NCI-H526 (cell line): ENCODE results near the gene INTS15.
"Not testable (repeated sequence)": the region's sequence is repeated elsewhere in the genome, so short reads cannot be mapped to it uniquely, and the experiment has no call there.

ENCODE experiments used
- DNase-seq, 2 experiments: peaks; one replicate each; lab custom pipeline; 2025; lab: John Stamatoyannopoulos, UW

INTS15 gene

GRCh38 chr7:6589829-6590644 lies at the start of gene INTS15:
Gene INTS15, plus strand, starts transcription at chr7:6590021. Its CDS starts 263 bp downstream, at chr7:6590284.
- peak; percentile 35 to 88 for DNase-seq

- DNase-seq, result no peak
These were observed 47.5 kb upstream of the INTS15 start for GRCh38 chr7:6542368-6542767.

- DNase-seq, result no peak
These were observed 44.3 kb upstream of the INTS15 start for GRCh38 chr7:6545398-6546126.

GRCh38 chr7:6546498-6547251 lies 43.1 kb upstream of the INTS15 start:
- DNase-seq, result peak; percentile 22 to 55

- no peak for DNase-seq
These were observed 42.4 kb upstream of the INTS15 start for GRCh38 chr7:6547400-6547799.

- DNase-seq, result no peak
These were observed 38.8 kb upstream of the INTS15 start, which contains the start of gene GRID2IP for GRCh38 chr7:6551016-6551511. Gene GRID2IP, minus strand, starts transcription at chr7:6551461. Its CDS starts 25 bp downstream, at chr7:6551436.

- DNase-seq, result no peak
These were observed 36.3 kb upstream of the INTS15 start for GRCh38 chr7:6553448-6554044.

DNA sequence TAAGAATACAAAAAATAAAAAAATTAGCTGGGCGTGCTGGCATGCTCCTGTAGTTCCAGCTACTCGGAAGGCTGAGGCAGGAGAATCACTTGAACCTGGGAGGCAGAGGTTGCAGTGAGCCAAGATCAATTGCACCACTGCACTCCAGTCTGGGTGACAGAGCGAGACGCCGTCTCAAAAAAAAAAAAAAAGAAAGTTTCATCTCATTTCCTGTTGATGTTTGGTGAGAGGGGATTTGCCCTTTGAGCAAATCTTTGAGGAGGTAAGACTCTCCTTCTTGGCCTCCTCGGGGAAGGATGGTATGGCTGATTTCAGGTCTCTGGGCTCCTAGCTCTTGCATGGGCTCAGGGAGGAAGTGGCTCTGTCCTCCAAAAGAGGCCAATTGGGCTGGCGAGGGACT lies 35.0 kb upstream of the INTS15 start:
- no peak for DNase-seq

DNA sequence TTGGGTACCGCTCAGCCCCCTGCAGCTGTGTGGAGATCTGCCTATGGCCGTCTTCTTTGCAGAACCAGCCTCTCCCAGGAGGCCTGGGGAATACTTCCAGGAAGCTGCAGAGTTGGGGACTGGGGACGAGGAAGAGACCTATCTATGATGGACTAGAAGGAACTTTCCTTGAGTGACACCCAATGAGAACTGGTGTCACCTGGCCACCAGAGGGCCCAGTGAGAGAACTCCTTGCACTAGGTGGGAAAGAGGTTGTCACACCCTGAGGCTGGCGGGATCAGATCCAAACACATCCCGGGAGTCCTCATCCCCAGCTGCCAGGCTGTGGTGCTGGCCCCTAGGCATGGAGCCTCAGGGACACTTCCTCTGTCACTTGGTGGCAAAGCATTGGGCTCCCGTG lies 33.6 kb upstream of the INTS15 start:
- DNase-seq, result peak in 1 of 2 experiments; percentile 40

DNA sequence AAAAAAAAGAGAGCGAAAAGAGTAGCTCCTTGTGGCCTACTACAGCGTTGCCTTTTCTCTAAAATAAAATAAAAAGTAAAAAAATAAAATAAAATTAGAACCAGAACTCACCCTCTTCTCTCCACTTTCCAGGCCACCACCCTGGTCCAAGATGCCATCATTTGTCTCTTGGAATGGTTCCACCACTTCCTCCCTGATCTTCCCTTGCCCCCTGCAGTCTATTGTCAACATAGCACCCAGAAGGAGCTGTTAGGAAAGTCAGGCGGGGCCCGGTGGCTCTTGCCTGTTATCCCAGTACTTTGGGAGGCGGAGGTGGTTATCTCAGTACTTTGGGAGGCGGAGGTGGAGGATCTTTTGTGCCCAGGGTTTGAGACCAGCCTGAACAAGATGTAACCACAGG lies 31.0 kb upstream of the INTS15 start:
- DNase-seq, result peak; percentile 52 to 78

GRCh38 chr7:6559896-6560295 lies 29.9 kb upstream of the INTS15 start:
- no peak for DNase-seq

DNA sequence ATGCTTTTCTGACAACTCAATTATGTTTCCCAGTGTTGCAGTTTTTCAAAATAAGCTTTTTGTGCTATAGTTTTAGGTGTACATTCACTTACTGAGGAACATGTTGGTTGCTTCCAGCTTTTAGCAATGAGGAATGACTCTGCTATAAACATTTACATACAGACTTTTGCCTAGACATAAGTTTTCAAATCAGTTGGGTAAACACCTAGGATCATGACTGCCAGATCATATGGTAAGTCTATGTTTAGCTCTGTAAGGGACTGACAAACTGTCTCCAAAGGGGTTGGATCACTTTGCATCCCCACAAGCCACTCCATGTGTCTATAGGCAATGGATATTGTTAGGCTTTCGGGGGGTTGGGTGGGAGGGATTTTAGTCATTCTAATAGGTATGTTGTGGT lies 27.7 kb upstream of the INTS15 start:
- DNase-seq, result no peak

DNA sequence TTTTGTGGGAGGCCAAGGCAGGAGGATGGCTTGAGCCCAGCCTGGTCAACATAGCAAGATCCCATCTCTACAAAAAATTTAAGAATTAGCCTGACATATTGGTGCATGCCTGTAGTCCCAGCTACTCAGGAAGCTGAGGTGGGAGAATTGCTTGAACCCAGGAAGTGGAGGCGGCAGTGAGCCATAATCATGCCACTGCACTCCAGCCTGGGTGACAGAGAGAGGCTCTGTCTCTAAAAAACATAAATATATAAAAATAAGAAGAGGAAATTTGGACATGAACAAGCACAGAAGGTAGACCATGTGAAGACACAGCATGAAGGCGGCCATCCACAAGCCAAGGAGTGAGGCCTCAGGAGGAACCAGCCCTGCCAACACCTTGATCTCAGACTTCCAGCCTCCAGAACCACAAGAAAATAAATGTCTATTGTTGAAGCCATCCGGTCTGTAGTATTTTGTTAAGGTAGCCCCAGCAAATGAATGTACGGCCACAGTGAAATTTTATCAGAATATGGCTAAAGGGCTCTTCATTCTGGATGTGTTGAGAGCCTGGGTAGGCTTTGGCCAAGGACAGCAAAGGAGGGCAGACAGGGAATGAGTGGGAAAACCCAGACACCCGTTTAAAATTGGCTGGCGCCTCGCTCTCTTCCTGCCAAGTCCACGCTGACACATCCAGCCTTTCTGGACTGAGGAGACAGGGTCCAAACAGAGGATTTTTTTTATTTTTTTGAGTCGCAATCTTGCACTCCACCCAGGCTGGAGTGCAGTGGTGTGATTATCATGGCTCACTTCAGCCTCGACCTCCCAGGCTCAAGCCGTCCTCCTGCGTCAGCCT lies 25.7 kb upstream of the INTS15 start:
- no peak for DNase-seq

DNA sequence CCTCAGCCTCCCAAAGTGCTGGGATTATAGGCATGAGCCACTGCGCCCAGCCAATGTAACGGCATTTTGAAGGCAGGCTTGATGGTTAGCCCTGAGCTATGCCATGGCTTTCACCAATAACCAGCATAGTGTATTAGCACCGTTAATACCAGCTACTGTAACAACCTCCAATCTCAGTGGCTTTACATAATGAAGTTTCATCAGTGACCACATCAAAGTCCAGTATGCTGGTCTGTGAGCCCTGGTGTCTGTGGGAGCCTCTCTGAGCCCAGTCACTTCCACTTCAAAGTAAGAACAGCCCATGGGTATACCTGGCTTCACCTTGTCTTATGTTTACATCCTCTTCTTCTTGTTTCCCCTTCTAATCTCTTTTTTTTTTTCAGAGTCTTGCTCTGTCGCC lies 24.2 kb upstream of the INTS15 start:
- DNase-seq, result no peak

DNA sequence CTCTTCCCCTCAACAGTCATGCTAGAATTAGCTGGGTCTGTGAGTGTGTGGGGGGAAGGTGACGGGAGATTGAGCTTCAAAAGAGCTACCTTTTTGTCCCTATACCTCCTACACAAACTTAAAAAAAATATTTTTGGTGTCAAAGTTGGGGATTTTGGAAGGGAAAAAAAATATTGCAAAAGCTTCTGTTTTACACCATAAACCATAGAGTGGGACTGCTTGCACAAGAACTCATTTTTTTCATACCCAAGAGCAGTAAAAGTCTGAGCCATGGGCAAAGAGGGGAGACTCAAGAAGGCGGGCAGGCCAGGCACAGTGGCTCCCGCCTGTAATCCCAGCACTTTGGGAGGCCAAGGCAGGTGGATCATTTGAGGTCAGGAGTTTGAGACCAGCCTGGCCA lies 21.9 kb upstream of the INTS15 start:
- no peak for DNase-seq

DNA sequence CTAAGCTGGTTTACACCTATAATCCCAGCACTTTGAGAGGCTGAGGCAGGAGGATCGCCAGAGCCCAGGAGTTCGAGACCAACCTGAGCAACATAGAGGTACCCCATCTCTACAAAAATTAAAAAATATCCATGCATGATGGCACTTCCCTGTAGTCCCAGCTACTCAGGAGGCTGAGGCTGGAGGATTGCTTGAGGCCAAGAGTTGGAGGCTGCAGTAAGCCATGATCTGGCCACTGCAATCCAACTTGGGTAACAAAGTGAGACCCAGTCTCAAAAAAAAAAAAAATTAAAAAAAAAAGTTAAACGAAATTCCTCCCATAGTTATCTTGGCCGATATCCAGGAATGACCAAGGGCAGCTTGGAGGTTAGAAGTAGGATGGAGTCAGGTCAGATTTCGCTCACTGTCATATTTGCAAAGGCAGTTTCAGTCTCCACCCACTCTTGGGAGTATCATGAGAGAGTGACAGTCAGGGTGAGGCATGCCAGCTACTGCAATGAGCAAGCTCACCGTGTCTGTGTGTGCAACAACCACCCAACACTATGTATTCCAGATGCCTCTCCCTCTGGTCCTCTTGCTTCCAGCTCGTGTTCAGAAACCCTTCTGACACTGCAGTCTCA lies 18.6 kb upstream of the INTS15 start:
- no peak for DNase-seq

GRCh38 chr7:6575281-6576023 lies 14.4 kb upstream of the INTS15 start:
- no peak for DNase-seq

DNA sequence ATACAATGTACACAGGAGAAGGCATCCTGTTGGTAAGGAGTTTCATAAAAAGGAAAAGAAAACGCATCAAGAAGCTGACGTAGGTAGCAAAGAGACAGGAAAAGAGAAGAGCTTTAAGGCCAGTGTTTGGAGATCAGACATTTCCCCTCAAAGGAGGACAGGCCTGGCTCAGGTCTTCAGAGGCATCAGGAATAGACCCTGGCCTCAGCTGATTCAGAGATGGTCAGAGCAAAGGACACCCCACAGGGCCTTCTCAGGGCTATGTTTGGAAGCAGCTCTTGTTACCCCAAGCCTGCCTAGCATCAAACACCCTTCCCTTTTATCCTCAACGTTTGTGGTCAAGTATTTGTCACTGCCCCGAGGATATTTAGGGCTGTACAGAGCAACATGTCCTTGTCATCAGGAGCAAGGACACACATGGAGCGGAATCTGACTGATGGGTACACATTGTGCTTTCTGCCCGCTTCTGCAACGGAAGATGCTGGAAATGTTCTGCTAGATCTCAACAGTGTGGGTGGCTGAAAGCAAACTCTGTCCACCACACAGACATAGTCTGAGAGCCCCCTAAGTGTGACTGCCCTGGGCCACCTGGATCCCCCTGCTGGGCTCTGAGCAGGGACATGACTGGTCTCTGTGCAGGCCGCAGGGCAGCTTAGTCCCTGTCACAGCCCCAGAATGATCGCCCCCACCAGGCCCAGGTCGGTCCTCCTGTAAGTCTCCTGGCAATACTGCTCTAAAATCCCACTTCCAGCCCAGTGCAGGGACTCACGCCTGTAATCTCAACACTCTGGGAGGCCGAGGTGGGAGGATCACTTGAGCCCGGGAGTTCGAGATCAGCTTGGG lies 13.6 kb upstream of the INTS15 start:
- DNase-seq, result no peak

GRCh38 chr7:6576867-6577368 lies 12.9 kb upstream of the INTS15 start:
- DNase-seq, result not testable (repeated sequence)
